ENCODE results near the gene FLNB.

Gene FLNB, protein sequence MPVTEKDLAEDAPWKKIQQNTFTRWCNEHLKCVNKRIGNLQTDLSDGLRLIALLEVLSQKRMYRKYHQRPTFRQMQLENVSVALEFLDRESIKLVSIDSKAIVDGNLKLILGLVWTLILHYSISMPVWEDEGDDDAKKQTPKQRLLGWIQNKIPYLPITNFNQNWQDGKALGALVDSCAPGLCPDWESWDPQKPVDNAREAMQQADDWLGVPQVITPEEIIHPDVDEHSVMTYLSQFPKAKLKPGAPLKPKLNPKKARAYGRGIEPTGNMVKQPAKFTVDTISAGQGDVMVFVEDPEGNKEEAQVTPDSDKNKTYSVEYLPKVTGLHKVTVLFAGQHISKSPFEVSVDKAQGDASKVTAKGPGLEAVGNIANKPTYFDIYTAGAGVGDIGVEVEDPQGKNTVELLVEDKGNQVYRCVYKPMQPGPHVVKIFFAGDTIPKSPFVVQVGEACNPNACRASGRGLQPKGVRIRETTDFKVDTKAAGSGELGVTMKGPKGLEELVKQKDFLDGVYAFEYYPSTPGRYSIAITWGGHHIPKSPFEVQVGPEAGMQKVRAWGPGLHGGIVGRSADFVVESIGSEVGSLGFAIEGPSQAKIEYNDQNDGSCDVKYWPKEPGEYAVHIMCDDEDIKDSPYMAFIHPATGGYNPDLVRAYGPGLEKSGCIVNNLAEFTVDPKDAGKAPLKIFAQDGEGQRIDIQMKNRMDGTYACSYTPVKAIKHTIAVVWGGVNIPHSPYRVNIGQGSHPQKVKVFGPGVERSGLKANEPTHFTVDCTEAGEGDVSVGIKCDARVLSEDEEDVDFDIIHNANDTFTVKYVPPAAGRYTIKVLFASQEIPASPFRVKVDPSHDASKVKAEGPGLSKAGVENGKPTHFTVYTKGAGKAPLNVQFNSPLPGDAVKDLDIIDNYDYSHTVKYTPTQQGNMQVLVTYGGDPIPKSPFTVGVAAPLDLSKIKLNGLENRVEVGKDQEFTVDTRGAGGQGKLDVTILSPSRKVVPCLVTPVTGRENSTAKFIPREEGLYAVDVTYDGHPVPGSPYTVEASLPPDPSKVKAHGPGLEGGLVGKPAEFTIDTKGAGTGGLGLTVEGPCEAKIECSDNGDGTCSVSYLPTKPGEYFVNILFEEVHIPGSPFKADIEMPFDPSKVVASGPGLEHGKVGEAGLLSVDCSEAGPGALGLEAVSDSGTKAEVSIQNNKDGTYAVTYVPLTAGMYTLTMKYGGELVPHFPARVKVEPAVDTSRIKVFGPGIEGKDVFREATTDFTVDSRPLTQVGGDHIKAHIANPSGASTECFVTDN (N-terminal part only)

DNA sequence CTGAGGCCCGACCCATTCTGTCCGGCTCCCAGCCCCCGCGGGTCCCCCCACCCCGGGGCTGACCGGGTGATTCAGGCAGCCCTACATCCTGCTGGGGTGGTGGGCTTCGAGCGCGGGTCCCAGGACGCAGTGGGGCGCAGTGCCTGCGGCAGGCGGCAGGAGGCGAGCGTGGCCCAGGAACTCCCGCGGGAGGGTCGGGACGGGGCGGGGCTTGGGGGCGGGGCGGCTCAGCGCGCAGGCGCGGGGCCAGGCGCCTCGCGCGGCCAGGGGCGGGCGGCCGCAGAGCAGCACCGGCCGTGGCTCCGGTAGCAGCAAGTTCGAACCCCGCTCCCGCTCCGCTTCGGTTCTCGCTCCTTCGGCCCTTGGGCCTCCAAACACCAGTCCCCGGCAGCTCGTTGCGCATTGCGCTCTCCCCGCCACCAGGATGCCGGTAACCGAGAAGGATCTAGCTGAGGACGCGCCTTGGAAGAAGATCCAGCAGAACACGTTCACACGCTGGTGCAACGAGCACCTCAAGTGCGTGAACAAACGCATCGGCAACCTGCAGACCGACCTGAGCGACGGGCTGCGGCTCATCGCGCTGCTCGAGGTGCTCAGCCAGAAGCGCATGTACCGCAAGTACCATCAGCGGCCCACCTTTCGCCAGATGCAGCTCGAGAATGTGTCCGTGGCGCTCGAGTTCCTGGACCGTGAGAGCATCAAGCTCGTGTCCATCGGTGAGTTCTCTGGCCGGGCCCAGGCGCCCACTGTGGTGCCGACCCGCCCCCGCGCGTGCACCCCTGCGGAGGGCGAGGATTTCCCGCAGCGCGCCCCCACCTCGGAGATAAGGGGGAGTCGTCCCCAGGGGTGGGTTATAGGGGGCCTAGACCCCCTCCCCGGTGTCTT is at the start of gene FLNB:
FLNB (plus strand) TSS at position 282 of the 885 bp plus-strand sequence; CDS start at position 425, 143 bp downstream.
- TF ChIP-seq ZFX (IDR thresholded peaks at IDR 0.05) = no peak
- TF ChIP-seq, protein P1, sequence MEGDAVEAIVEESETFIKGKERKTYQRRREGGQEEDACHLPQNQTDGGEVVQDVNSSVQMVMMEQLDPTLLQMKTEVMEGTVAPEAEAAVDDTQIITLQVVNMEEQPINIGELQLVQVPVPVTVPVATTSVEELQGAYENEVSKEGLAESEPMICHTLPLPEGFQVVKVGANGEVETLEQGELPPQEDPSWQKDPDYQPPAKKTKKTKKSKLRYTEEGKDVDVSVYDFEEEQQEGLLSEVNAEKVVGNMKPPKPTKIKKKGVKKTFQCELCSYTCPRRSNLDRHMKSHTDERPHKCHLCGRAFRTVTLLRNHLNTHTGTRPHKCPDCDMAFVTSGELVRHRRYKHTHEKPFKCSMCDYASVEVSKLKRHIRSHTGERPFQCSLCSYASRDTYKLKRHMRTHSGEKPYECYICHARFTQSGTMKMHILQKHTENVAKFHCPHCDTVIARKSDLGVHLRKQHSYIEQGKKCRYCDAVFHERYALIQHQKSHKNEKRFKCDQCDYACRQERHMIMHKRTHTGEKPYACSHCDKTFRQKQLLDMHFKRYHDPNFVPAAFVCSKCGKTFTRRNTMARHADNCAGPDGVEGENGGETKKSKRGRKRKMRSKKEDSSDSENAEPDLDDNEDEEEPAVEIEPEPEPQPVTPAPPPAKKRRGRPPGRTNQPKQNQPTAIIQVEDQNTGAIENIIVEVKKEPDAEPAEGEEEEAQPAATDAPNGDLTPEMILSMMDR (conservative IDR thresholded peaks at IDR 0.05) = peak; percentile 96
- H3K27ac ChIP-seq = peak within 1 kb of the TSS; percentile 96

DNA sequence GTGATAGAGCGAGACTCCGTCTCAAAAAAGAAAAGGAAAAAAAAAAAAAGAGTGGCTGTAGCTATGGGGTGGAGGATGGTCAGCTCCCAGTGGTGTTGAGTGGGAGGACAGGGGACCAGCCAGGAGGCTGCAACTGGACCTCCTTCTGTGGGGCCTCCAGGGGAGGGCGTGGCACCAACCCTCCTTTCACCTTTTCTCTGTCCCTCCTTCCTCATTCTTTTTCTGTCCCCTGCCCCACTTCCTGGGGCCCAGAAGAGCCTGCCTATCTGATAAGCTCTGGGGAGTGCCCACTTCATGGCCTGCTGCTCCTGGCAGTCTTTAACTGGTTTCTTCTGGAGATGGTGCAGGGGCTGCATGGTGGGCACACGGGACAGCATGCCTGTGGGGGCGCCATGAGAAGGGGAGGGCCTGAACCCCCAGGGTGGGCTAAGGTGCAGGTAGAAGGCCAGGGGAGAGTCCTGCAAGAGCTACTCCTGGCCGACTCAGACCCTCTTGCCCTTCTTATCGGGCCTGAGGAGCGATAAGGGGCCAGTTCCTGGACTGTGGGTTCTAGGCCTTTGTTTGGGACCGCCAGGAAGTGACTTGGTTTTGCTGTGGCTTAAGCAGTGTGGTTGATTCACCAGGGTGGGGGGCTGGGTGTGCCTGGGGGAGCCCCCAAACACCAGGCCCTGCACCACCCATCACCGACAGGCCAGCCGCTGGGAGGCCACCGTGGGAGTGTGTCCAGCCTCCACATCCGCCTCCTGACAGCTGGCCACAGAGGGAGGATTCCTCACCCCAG is 49.4 kb upstream of the FLNB start:
- TF ChIP-seq, protein P1 (conservative IDR thresholded peaks at IDR 0.05) = no peak
- no peak for TF ChIP-seq ZFX (IDR thresholded peaks at IDR 0.05)

DNA sequence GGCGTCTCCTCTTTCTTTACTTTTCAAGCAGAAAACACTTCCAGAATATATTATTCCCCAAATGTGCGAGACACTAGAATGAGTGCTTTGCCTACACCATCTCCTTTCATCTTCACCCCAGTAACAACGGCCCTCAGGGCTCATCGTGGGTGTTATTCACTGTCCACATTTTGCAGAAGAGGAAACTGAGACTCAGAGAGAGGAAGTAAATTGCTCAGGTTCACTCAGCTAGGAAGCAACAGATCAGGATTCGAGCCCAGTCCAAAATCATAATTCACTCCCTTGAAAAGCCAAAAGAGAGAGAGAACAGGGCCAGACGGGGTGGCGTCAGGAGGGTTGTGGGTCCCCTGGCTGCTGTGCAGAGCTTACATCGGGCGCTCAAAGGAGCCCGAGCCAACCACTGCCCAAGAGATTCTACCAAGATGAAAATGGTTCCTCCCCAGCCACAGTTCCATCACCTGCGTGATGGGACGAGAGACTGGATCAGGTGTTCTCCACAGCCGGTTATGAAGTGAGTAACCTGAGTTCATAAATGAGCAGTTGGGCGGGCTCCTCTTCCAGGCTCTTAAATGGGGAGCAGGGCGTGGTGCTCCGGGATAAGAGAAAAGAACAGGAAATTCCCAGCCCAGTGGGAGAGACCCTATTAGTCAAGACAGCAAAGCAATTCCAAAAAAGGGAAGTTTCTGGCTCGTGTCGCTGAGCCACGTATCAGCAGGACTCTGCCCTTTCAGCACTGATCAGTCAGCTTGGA is 48.6 kb upstream of the FLNB start:
- TF ChIP-seq ZFX (IDR thresholded peaks at IDR 0.05) = no peak
- TF ChIP-seq, protein P1 (conservative IDR thresholded peaks at IDR 0.05) = no peak
- H3K27ac ChIP-seq = no peak overlapping the region

More for the DNA sequence above, 49.4 kb upstream of the FLNB start:
- no peak overlapping the region for H3K27ac ChIP-seq

DNA sequence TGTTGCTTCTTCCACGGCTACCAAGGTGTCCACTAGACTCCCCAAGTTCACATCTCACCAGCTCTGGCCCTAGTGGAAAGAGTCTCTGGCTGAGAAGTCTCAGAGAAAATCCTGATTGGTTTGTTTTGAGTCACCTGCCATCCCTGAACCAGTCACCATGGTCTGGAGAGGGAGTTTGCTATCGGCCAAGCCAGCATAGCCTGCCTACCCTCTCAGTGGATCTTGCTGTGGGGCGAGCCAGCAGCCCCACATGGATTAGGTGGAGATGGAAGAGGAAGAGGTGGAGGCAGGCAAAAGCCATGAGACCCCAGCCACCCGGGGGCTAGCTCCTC is 48.1 kb upstream of the FLNB start:
- no peak overlapping the region for H3K27ac ChIP-seq
- TF ChIP-seq, protein P1 (conservative IDR thresholded peaks at IDR 0.05) = no peak
- no peak for TF ChIP-seq ZFX (IDR thresholded peaks at IDR 0.05)

DNA sequence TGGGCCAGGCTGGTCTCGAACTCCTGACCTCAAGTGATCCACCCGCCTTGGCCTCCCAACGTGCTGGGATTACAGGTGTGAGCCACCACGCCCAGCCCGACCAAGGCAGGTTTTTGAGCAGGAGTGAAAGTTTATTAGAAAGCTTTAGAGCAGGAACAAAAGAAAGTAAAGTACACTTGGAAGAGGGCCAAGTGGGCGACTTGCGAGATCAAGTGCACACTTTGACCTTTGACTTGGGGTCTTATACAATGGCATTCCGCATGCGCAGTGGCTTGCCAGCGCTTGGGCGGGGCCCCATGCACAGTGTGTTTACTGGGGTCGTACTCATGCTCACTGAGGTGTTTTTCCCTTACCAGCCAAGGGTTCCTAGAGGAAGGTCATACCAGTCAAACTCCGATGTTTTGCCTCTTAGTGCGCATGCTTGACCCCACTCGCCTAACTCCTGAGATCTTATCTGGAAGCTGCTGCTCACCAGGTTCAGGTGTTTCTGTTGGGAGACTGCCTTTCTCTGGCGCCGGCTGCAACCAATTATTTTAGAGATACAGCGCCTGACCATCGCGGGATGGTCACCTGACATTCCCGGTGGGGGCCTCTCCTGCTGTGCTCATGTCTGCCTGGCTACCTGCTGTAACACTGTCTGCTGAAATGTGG is 46.9 kb upstream of the FLNB start:
- no peak overlapping the region for H3K27ac ChIP-seq
- no peak for TF ChIP-seq ZFX (IDR thresholded peaks at IDR 0.05)
- TF ChIP-seq, protein P1 (conservative IDR thresholded peaks at IDR 0.05) = no peak
